Sigmoid colon (tissue), 7 donors: ENCODE data around the gene DAPK2. TPM values are rescaled to one million over a fixed set of nuclear protein-coding genes. Genes with fewer than 3 reads are reported as not detected.

Experiments used
- DNase-seq: peaks from one replicate; pipeline ENCODE4 v3.0.0-alpha.2; 2019
- H3K27ac ChIP-seq, 4 donors: fragments of 200-600 bp; sonication (generic); one replicate each; pipeline ENCODE4 v1.5.1; 2016 to 2019; ENCODE audit warnings: mild to moderate bottlenecking in 1 of 4
- H3K27me3 ChIP-seq, 3 donors: fragments of 200-600 bp; sonication (generic); one replicate each; pipeline ENCODE4 v1.5.1; 2019; ENCODE audit warnings: mild to moderate bottlenecking in 1 of 3
- H3K36me3 ChIP-seq, 4 donors: fragments of 200-600 bp; sonication (generic); one replicate each; pipeline ENCODE4 v1.5.1; 2016 to 2019
- H3K4me1 ChIP-seq, 4 donors: fragments of 200-600 bp; sonication (generic); one replicate each; pipeline ENCODE4 v1.5.1; 2017 to 2019
- H3K4me3 ChIP-seq, 4 donors: fragments of 200-600 bp; sonication (generic); one replicate each; pipeline ENCODE4 v1.5.1; 2017 to 2019; ENCODE audit warnings: mild to moderate bottlenecking in 2 of 4, moderate library complexity in 1 of 4
- H3K9me3 ChIP-seq, 4 donors: fragments of 200-600 bp in 3 of 4; sonication (generic) in 3 of 4; one replicate each; pipeline versions ENCODE4 v1.5.1 to v1.6.1; 2013 to 2019
- CTCF ChIP-seq, 4 experiments: fragments of 450-650 bp in 3 of 4; fragments of 200-600 bp in 1 of 4; IDR thresholded peaks; one replicate each; pipeline ENCODE4 v1.5.1; 2016 to 2019; ENCODE audit warnings: antibody characterized with exemption in 4 of 4, mild to moderate bottlenecking in 3 of 4, moderate library complexity in 2 of 4
- EP300 ChIP-seq, 4 donors: sonication (generic); formaldehyde crosslinking; IDR thresholded peaks; one replicate each; pipeline ENCODE4 v1.6.1; 2017; ENCODE audit warnings: antibody characterized with exemption in 4 of 4
- POLR2A ChIP-seq, 2 donors: fragments of 450-650 bp; IDR thresholded peaks; one replicate each; pipeline ENCODE4 v1.6.1; 2016; ENCODE audit warnings: antibody characterized with exemption in 2 of 2, mild to moderate bottlenecking in 2 of 2, moderate library complexity in 2 of 2
- POLR2AphosphoS5 ChIP-seq, 4 donors: sonication (generic); formaldehyde crosslinking; IDR thresholded peaks; one replicate each; pipeline ENCODE4 v1.6.1; 2017; ENCODE audit warnings: antibody characterized with exemption in 4 of 4
- WGBS, 2 donors: extraction: QIAGEN DNeasy Blood & Tissue Kit; methylation state at CpG; one replicate each; pipeline ENCODE4 v1.1.7; 2013; 5-methylcytosine and 5-hydroxymethylcytosine counted together
- intact Hi-C: fragments of 100-400 bp; cut with DNase I; formaldehyde crosslinking; loops from one replicate; pipeline ENCODE4 v1.15.1; 2023
- polyA plus RNA-seq, 3 donors: library from polyadenylated mRNA; stranded (reverse); fragments of 200-250 nt; gene quantifications; one replicate each; pipeline ENCODE4 v1.2.3, GENCODE V29; 2013
- total RNA-seq, 4 donors: library from RNA; depleted of rRNA; stranded (reverse); fragments of >200 nt; gene quantifications; one replicate each; pipeline ENCODE4 v1.1.0, GENCODE V29; 2016
- donor health status: healthy with polysubstance abuse.
- donor health status: Bipolar disorder and iron deficiency.
- donor health status: healthy.

Gene DAPK2
- total and polyA plus RNA-seq, 7 donors = 2.1 to 27.7 (median 5.5) TPM

- H3K27me3 ChIP-seq = no peaks in the 10 kb centered on the region
- DNase-seq = no peak
- no peaks in the 10 kb centered on the region for H3K9me3 ChIP-seq
- TF ChIP-seq CTCF (IDR thresholded peaks at IDR 0.05) = no peak
- no peak for TF ChIP-seq POLR2A (IDR thresholded peaks at IDR 0.05)
- TF ChIP-seq POLR2AphosphoS5 (IDR thresholded peaks at IDR 0.05) = no peak
- TF ChIP-seq EP300 (IDR thresholded peaks at IDR 0.05) = no peak
- 95% methylated on average over 8 of the region's 8 CpGs for WGBS, 2 donors
- no peak overlapping the region for H3K27ac ChIP-seq
- H3K4me3 ChIP-seq = no peak overlapping the region
- H3K36me3 ChIP-seq = no peaks in the 10 kb centered on the region
- peaks cover 0 to 17% (median 13%) of the 10 kb centered on the region in 4 donors for H3K4me1 ChIP-seq
- intact Hi-C loops = no loop called here
Observed at GRCh38 chr15:63907521-63907920, 138.8 kb downstream of the DAPK2 start.

DNA sequence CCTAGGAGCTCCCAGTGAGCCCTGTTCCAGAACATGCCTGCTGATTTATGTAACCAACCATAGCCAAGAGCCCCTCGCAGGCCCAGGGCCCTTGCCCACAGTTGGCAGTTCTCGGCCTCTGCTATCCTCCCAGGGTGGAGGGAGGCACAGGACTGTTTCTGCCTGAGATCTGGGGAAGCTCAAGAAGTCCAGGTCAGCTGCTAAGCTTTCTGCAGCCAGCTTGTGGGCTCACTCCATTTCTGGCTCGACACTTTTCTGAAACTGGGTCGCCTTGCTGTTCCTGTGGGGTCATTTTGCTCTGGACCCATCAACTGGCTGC, 140.1 kb downstream of the DAPK2 start:
- no peak overlapping the region for H3K27ac ChIP-seq
- no peaks in the 10 kb centered on the region for H3K9me3 ChIP-seq
- peaks cover 0 to 17% (median 13%) of the 10 kb centered on the region in 4 donors for H3K4me1 ChIP-seq
- WGBS, 2 donors = 80 to 93% methylated on average over 4 of the region's 4 CpGs
- no peak for DNase-seq
- H3K27me3 ChIP-seq = no peaks in the 10 kb centered on the region
- no peak overlapping the region for H3K4me3 ChIP-seq
- TF ChIP-seq CTCF (IDR thresholded peaks at IDR 0.05) (no peak), POLR2A (IDR thresholded peaks at IDR 0.05) (no peak), POLR2AphosphoS5 (IDR thresholded peaks at IDR 0.05) (no peak), EP300 (IDR thresholded peaks at IDR 0.05) (no peak)
- no peaks in the 10 kb centered on the region for H3K36me3 ChIP-seq
- intact Hi-C loops = no loop called here

DNA sequence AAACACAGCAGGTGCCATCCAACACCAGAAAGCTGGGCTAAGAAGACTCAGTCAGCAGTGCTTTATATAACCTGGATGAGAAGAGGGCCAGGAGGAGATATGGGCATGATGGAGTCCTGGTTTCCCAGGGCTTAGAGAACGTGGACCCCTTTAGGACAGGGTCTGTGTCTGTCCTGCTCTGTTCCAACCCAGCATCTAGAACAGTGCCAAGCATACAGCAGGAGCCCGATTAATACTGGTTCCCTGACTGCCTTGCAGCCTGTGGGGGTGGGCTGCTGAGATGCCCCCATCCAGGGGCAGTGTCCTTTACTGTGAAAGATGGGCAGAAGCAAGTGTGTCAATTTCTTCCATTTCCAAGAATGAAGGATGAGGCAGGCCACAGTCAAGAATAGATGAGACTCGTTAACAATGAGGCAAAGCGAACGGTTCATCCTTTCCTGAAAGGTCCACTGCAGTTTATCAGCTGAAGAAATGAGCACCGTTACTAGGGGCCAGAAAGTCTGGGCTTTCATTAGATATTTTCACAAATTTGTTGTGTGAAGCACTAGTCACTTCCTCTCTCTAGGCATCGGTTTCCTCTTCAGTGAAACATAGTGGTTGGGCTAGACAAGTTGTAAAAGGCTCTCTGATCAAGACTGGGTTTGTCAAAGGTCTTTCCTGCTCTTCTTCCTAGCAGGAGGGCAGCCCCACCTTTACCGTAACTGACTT, 140.6 kb downstream of the DAPK2 start:
- Histone ChIP-seq H3K36me3 (no peaks in the 10 kb centered on the region), H3K4me1 (peaks cover 0 to 17% (median 13%) of the 10 kb centered on the region in 4 donors), H3K27ac (no peak overlapping the region), H3K9me3 (no peaks in the 10 kb centered on the region), H3K4me3 (no peak overlapping the region), H3K27me3 (no peaks in the 10 kb centered on the region)
- TF ChIP-seq CTCF (IDR thresholded peaks at IDR 0.05) (no peak), EP300 (IDR thresholded peaks at IDR 0.05) (no peak), POLR2AphosphoS5 (IDR thresholded peaks at IDR 0.05) (no peak), POLR2A (IDR thresholded peaks at IDR 0.05) (no peak)
- whole genome bisulfite sequencing, 2 donors = 61 to 78% methylated on average over 8 of the region's 8 CpGs
- no peak for DNase-seq
- intact Hi-C loops = no loop called here

DNA sequence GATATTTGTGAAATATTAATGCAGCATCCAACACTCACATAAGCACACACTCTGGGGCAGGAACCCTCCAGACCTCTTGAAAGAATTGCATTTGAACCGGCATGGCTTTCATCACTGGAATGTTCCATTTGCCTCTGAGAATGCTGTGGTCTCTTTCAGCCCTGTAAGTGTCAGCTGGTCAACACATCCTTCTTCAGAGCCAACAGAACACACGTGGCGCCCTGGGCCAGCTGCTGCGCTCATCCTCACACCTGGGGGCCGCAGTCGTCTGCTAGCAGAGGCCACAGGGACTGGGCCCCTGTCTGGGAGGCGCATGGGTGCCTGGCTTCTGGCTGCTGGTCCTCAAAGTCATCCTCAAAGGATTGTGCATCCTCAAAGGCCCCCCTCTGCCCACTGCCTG, 141.2 kb downstream of the DAPK2 start:
- H3K9me3 ChIP-seq = no peaks in the 10 kb centered on the region

More for the DNA sequence above, 141.2 kb downstream of the DAPK2 start:
- peaks cover 0 to 12% (median 10%) of the 10 kb centered on the region in 4 donors for H3K4me1 ChIP-seq
- no peak for DNase-seq
- no peaks in the 10 kb centered on the region for H3K27me3 ChIP-seq
- WGBS, 2 donors = 90% methylated on average over 7 of the region's 7 CpGs
- no peaks in the 10 kb centered on the region for H3K36me3 ChIP-seq
- no peak overlapping the region for H3K4me3 ChIP-seq
- TF ChIP-seq EP300 (IDR thresholded peaks at IDR 0.05) = no peak
- TF ChIP-seq POLR2AphosphoS5 (IDR thresholded peaks at IDR 0.05) = no peak
- TF ChIP-seq CTCF (IDR thresholded peaks at IDR 0.05) = no peak
- TF ChIP-seq POLR2A (IDR thresholded peaks at IDR 0.05) = no peak
- no peak overlapping the region for H3K27ac ChIP-seq
- intact Hi-C loops = no loop called here
